ENCODE results near the gene FAM153A. TPM values are rescaled to one million over a fixed set of nuclear protein-coding genes. Genes with fewer than 3 reads are reported as not detected.
"Not testable (repeated sequence)": the region's sequence is repeated elsewhere in the genome, so short reads cannot be mapped to it uniquely, and the experiment has no call there.

FAM153A gene
- total RNA-seq, 2 experiments from 2014 or later = 33.7 to 37.5 TPM

GRCh38 chr5:177793272-177793671, 10.6 kb upstream of the FAM153A start:
- H3K27me3 Mint-ChIP-seq; H3K36me3 Mint-ChIP-seq (ENCODE audit: low read depth); H3K9me3 Mint-ChIP-seq; H3K27ac Mint-ChIP-seq; H3K4me1 Mint-ChIP-seq; H3K4me3 Mint-ChIP-seq; POLR2A ChIA-PET; CTCF ChIA-PET; DNase-seq: not testable (repeated sequence)

GRCh38 chr5:177791649-177792048, 8.9 kb upstream of the FAM153A start:
- CTCF ChIA-PET; H3K4me3 Mint-ChIP-seq; H3K36me3 Mint-ChIP-seq (ENCODE audit: low read depth); H3K4me1 Mint-ChIP-seq; H3K9me3 Mint-ChIP-seq; H3K27ac Mint-ChIP-seq; POLR2A ChIA-PET; DNase-seq; H3K27me3 Mint-ChIP-seq: not testable (repeated sequence)

GRCh38 chr5:177782169-177782568, 530 bp downstream of the FAM153A start:
- H3K36me3 Mint-ChIP-seq (ENCODE audit: low read depth); H3K9me3 Mint-ChIP-seq; DNase-seq; H3K4me1 Mint-ChIP-seq; POLR2A ChIA-PET; CTCF ChIA-PET; H3K27me3 Mint-ChIP-seq; H3K4me3 Mint-ChIP-seq; H3K27ac Mint-ChIP-seq: not testable (repeated sequence)

- H3K27me3 Mint-ChIP-seq; DNase-seq; H3K27ac Mint-ChIP-seq; H3K4me3 Mint-ChIP-seq; POLR2A ChIA-PET; H3K9me3 Mint-ChIP-seq; H3K4me1 Mint-ChIP-seq; CTCF ChIA-PET; H3K36me3 Mint-ChIP-seq (ENCODE audit: low read depth): not testable (repeated sequence)
These were observed 11.5 kb downstream of the FAM153A start for GRCh38 chr5:177771206-177771605.

GRCh38 chr5:177770646-177771045, 12.1 kb downstream of the FAM153A start:
- POLR2A ChIA-PET; H3K36me3 Mint-ChIP-seq (ENCODE audit: low read depth); DNase-seq; H3K4me1 Mint-ChIP-seq; H3K4me3 Mint-ChIP-seq; H3K27ac Mint-ChIP-seq; H3K27me3 Mint-ChIP-seq; CTCF ChIA-PET; H3K9me3 Mint-ChIP-seq: not testable (repeated sequence)

- H3K27ac Mint-ChIP-seq; POLR2A ChIA-PET; H3K27me3 Mint-ChIP-seq; H3K4me3 Mint-ChIP-seq; H3K4me1 Mint-ChIP-seq; DNase-seq; H3K36me3 Mint-ChIP-seq (ENCODE audit: low read depth); CTCF ChIA-PET; H3K9me3 Mint-ChIP-seq: not testable (repeated sequence)
These were observed 18.8 kb downstream of the FAM153A start for GRCh38 chr5:177763737-177764508.

- H3K27ac Mint-ChIP-seq; H3K27me3 Mint-ChIP-seq; CTCF ChIA-PET; H3K4me1 Mint-ChIP-seq; H3K9me3 Mint-ChIP-seq; H3K36me3 Mint-ChIP-seq (ENCODE audit: low read depth); DNase-seq; H3K4me3 Mint-ChIP-seq; POLR2A ChIA-PET: not testable (repeated sequence)
These were observed 21.7 kb downstream of the FAM153A start for GRCh38 chr5:177760954-177761353.

GRCh38 chr5:177747354-177747753, 35.3 kb downstream of the FAM153A start:
- H3K4me3 Mint-ChIP-seq; H3K9me3 Mint-ChIP-seq; POLR2A ChIA-PET; H3K27ac Mint-ChIP-seq; H3K36me3 Mint-ChIP-seq (ENCODE audit: low read depth); DNase-seq; H3K4me1 Mint-ChIP-seq; CTCF ChIA-PET; H3K27me3 Mint-ChIP-seq: not testable (repeated sequence)

- H3K4me3 Mint-ChIP-seq; H3K27me3 Mint-ChIP-seq; CTCF ChIA-PET; H3K27ac Mint-ChIP-seq; H3K9me3 Mint-ChIP-seq; POLR2A ChIA-PET; DNase-seq; H3K4me1 Mint-ChIP-seq; H3K36me3 Mint-ChIP-seq (ENCODE audit: low read depth): not testable (repeated sequence)
These were observed 57.8 kb downstream of the FAM153A start for GRCh38 chr5:177724858-177725257.

- DNase-seq; H3K9me3 Mint-ChIP-seq; H3K27ac Mint-ChIP-seq; H3K4me1 Mint-ChIP-seq; CTCF ChIA-PET; H3K27me3 Mint-ChIP-seq; H3K36me3 Mint-ChIP-seq (ENCODE audit: low read depth); POLR2A ChIA-PET; H3K4me3 Mint-ChIP-seq: not testable (repeated sequence)
These were observed 58.7 kb downstream of the FAM153A start for GRCh38 chr5:177723831-177724485.

- DNase-seq; H3K9me3 Mint-ChIP-seq; H3K36me3 Mint-ChIP-seq (ENCODE audit: low read depth); H3K27ac Mint-ChIP-seq; H3K4me1 Mint-ChIP-seq; CTCF ChIA-PET; H3K27me3 Mint-ChIP-seq; H3K4me3 Mint-ChIP-seq; POLR2A ChIA-PET: not testable (repeated sequence)
These were observed 59.9 kb downstream of the FAM153A start for GRCh38 chr5:177722829-177723228.

- H3K36me3 Mint-ChIP-seq (ENCODE audit: low read depth); POLR2A ChIA-PET; H3K4me1 Mint-ChIP-seq; DNase-seq; H3K9me3 Mint-ChIP-seq; H3K27ac Mint-ChIP-seq; H3K4me3 Mint-ChIP-seq; H3K27me3 Mint-ChIP-seq; CTCF ChIA-PET: not testable (repeated sequence)
These were observed 62.7 kb downstream of the FAM153A start for GRCh38 chr5:177719989-177720388.

- CTCF ChIA-PET; H3K4me3 Mint-ChIP-seq; H3K36me3 Mint-ChIP-seq (ENCODE audit: low read depth); DNase-seq; H3K27ac Mint-ChIP-seq; H3K4me1 Mint-ChIP-seq; H3K27me3 Mint-ChIP-seq; H3K9me3 Mint-ChIP-seq; POLR2A ChIA-PET: not testable (repeated sequence)
These were observed 67.3 kb downstream of the FAM153A start for GRCh38 chr5:177715423-177715822.

GRCh38 chr5:177696100-177696499, 86.6 kb downstream of the FAM153A start:
- H3K27me3 Mint-ChIP-seq; CTCF ChIA-PET; H3K27ac Mint-ChIP-seq; POLR2A ChIA-PET; H3K4me3 Mint-ChIP-seq; H3K4me1 Mint-ChIP-seq; DNase-seq; H3K36me3 Mint-ChIP-seq (ENCODE audit: low read depth); H3K9me3 Mint-ChIP-seq: not testable (repeated sequence)
